Breast epithelium (tissue), 4 donors: ENCODE results near the gene MALRD1. TPM values are rescaled to one million over a fixed set of nuclear protein-coding genes. Genes with fewer than 3 reads are reported as not detected.
"Not testable (repeated sequence)": the region's sequence is repeated elsewhere in the genome, so short reads cannot be mapped to it uniquely, and the experiment has no call there.

Experiments
- DNase-seq, 2 donors: peaks; one replicate each; pipeline ENCODE4 v3.0.0-alpha.2; 2019; ENCODE audit warnings: low spot score in 2 of 2
- H3K27ac ChIP-seq, 2 donors: fragments of 200-600 bp; sonication (generic) in 1 of 2; one replicate each; pipeline ENCODE4 v1.5.1; 2016 to 2019; ENCODE audit warnings: mild to moderate bottlenecking in 1 of 2
- H3K27me3 ChIP-seq, 2 donors: fragments of 200-600 bp; sonication (generic) in 1 of 2; one replicate each; pipeline versions ENCODE4 v1.5.1 to v1.6.0; 2017 to 2019; ENCODE audit warnings: control low read depth in 1 of 2, mild to moderate bottlenecking in 1 of 2
- H3K36me3 ChIP-seq: fragments of 200-600 bp; one replicate; pipeline ENCODE4 v1.5.1; 2019
- H3K4me1 ChIP-seq, 2 donors: fragments of 200-600 bp; sonication (generic); one replicate each; pipeline ENCODE4 v1.5.1; 2016 to 2019; ENCODE audit warnings: control low read depth in 1 of 2
- H3K4me3 ChIP-seq, 3 donors: fragments of 200-600 bp; sonication (generic); 1 replicate in 2 of 3; 2 replicates in 1 of 3; pipeline ENCODE4 v1.5.1; 2016 to 2019; ENCODE audit warnings: mild to moderate bottlenecking in 3 of 3, moderate library complexity in 2 of 3
- H3K9me3 ChIP-seq, 2 donors: fragments of 200-600 bp; sonication (generic) in 1 of 2; one replicate each; pipeline ENCODE4 v1.5.1; 2016 to 2019; ENCODE audit warnings: control low read depth in 1 of 2
- POLR2A ChIP-seq: fragments of 450-650 bp; IDR thresholded peaks from one replicate; pipeline ENCODE4 v1.6.1; 2016; ENCODE audit warnings: antibody characterized with exemption, mild to moderate bottlenecking, moderate library complexity
- POLR2AphosphoS5 ChIP-seq, 3 donors: sonication (generic); formaldehyde crosslinking; IDR thresholded peaks; one replicate each; pipeline ENCODE4 v1.6.1; 2017; ENCODE audit warnings: antibody characterized with exemption in 3 of 3
- intact Hi-C: fragments of 100-400 bp; cut with DNase I; formaldehyde crosslinking; loops from one replicate; pipeline ENCODE4 v1.15.1; 2023; ENCODE audit warnings: low total_unique reads
- total RNA-seq, 3 donors: library from RNA; depleted of rRNA; stranded (reverse); fragments of >200 nt; gene quantifications; one replicate each; pipeline ENCODE4 v1.1.0, GENCODE V29; 2016
- TF ChIP-seq, protein P1 (sequence below), 3 donors: fragments of 450-650 bp; IDR thresholded peaks; one replicate each; pipeline ENCODE4 v1.5.1; 2016 to 2017; ENCODE audit warnings: antibody characterized with exemption in 3 of 3, mild to moderate bottlenecking in 3 of 3, moderate library complexity in 3 of 3

The MALRD1 gene
- total RNA-seq, 3 donors from 2014 or later, result 0.96 to 8.6 (median 2.6) TPM

DNA sequence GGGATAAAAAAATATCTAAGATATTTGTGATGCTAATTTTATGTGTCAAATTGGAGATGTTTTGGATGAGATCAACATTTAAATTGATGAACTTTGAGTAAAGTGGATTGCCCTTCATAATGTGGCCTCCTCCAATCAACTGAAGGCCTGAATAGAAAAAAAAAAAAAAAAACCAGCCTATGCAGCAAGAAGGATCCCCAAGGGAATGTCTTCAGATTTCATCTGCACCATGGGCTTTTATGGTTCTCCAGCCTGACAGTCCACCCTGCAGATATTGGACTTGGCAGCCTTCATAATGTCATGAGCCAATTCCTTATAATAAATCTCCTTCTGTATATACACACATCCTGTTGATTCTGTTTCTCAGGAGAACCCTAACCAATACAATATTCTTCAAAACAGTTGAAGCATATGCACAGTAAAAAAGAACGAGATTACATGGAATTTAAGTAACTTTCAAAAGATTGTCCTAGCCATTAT is 450.7 kb downstream of the MALRD1 start:
- H3K27ac ChIP-seq, result no peak overlapping the region
- no peaks in the 10 kb centered on the region for H3K27me3 ChIP-seq
- intact Hi-C loops, result loop anchor here (10.0 kb wide), 1 partner anchor 1205 kb away; no protein-coding TSS in a partner anchor
- H3K4me3 ChIP-seq, result no peak overlapping the region
- H3K36me3 ChIP-seq, result no peaks in the 10 kb centered on the region
- DNase-seq, result no peak
- H3K4me1 ChIP-seq, result no peaks in the 10 kb centered on the region
- no peaks in the 10 kb centered on the region for H3K9me3 ChIP-seq
- TF ChIP-seq, protein P1, sequence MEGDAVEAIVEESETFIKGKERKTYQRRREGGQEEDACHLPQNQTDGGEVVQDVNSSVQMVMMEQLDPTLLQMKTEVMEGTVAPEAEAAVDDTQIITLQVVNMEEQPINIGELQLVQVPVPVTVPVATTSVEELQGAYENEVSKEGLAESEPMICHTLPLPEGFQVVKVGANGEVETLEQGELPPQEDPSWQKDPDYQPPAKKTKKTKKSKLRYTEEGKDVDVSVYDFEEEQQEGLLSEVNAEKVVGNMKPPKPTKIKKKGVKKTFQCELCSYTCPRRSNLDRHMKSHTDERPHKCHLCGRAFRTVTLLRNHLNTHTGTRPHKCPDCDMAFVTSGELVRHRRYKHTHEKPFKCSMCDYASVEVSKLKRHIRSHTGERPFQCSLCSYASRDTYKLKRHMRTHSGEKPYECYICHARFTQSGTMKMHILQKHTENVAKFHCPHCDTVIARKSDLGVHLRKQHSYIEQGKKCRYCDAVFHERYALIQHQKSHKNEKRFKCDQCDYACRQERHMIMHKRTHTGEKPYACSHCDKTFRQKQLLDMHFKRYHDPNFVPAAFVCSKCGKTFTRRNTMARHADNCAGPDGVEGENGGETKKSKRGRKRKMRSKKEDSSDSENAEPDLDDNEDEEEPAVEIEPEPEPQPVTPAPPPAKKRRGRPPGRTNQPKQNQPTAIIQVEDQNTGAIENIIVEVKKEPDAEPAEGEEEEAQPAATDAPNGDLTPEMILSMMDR (IDR thresholded peaks at IDR 0.05), result no peak
- TF ChIP-seq POLR2AphosphoS5 (IDR thresholded peaks at IDR 0.05) (no peak), POLR2A (no peak)

DNA sequence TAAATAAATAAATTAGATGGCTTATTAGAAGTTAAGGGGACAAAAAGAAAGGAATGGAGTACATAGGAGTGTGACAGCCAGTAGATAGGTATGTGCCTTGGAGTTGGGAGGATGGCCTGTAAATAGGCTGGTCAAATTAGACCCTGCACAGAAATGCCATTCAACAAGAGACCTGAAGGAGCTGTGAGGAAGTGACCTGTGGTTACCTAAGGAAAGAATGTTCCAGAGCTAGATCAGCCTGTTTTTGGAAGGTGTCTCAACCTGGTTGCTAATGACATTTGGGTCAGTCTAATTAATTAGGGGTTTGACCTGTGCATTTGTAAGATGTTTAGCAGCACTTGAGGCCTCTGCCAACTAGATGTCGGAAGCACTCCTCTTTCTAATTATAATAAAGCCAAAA is 452.4 kb downstream of the MALRD1 start:
- DNase-seq, result no peak
- H3K27ac ChIP-seq, result peak overlapping the region in 1 of 2 donors; percentile 43
- no peaks in the 10 kb centered on the region for H3K27me3 ChIP-seq
- H3K9me3 ChIP-seq, result no peaks in the 10 kb centered on the region
- H3K36me3 ChIP-seq, result no peaks in the 10 kb centered on the region
- H3K4me3 ChIP-seq, result no peak overlapping the region
- no peaks in the 10 kb centered on the region for H3K4me1 ChIP-seq
- TF ChIP-seq, protein P1 (IDR thresholded peaks at IDR 0.05), result no peak
- TF ChIP-seq POLR2AphosphoS5 (IDR thresholded peaks at IDR 0.05), result no peak
- no peak for TF ChIP-seq POLR2A
- intact Hi-C loops, result no loop called here

DNA sequence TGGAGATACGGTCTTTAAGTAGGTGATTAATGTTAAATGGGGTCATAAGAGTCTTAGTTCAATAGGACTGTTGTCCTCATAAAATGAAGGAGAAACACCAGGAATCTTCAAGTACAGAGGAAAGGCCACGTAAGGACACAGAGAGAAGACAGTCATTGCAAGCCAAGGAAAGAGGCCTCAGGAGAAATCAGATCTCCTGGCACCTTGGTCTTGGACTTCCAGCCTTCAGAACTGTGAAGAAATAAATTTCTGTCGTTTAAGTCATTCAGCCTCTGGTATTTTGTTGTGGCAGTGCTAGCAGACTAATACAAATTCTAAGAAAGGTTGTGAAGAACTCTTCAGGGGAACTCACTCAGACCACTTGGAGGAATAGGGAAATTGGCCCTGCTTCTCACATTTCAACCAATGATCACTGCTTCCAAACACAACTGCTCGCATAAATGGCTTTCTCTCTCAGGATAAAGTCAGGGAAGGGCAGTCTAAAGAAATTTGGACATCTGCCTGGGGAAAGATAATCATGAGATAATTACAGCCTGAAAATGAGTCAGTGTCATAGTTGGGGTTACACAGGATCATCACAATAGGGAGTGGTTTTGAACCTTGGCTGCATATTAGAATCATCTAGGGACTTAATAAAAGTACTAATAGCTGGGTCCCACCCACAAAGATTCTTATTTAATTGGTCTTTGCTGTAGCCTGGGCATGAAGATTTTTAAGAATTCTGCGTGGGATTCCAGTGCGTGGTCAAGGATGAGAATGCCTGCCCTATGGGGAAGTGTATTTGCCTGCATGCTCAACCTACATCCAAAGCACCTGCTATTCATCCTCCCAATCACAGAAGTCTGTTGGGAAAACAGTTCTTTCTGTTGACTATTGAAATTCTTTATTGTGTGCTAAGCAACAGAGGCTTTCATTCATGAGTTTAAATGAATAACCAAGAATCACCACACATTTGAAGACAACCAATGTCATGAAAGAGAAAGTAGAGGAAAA is 457.0 kb downstream of the MALRD1 start:
- Histone ChIP-seq H3K9me3 (no peaks in the 10 kb centered on the region), H3K27me3 (no peaks in the 10 kb centered on the region), H3K4me1 (no peaks in the 10 kb centered on the region), H3K36me3 (no peaks in the 10 kb centered on the region), H3K27ac (no peak overlapping the region), H3K4me3 (no peak overlapping the region)
- no peak for TF ChIP-seq POLR2AphosphoS5 (IDR thresholded peaks at IDR 0.05)
- TF ChIP-seq POLR2A, result no peak
- TF ChIP-seq, protein P1 (IDR thresholded peaks at IDR 0.05), result no peak
- no peak for DNase-seq
- intact Hi-C loops, result no loop called here

DNA sequence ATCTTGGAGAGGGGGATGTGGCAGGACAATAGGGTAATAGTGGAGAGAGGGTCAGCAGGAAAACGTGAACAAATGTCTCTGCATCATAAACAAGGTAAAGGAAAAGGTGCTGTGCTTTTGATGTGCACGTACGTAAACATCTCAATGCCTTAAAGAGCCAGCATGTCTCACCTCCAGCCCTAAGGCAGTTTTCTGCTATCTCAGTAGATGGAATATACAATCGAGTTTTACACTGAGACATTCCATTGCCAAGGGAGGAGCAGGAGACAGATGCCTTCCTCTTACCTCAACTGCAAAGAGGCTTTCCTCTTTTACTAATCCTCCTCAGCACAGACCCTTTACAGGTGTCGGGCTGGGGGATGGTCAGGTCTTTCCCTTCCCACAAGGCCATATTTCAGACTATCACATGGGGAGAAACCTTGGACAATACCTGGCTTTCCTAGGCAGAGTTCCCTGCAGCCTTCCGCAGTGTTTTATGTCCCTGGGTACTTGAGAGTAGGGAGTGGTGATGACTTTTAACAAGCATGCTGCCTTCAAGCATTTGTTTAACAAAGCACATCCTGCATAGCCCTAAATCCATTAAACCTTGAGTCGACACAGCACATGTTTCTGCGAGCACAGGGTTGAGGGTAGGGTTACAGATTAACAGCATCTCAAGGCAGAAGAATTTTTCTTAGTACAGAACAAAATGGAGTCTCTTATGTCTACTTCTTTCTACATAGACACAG is 461.6 kb downstream of the MALRD1 start:
- H3K27me3 ChIP-seq, H3K36me3 ChIP-seq, DNase-seq, H3K27ac ChIP-seq, intact Hi-C loops, H3K4me1 ChIP-seq, H3K9me3 ChIP-seq, H3K4me3 ChIP-seq: not testable (repeated sequence)

DNA sequence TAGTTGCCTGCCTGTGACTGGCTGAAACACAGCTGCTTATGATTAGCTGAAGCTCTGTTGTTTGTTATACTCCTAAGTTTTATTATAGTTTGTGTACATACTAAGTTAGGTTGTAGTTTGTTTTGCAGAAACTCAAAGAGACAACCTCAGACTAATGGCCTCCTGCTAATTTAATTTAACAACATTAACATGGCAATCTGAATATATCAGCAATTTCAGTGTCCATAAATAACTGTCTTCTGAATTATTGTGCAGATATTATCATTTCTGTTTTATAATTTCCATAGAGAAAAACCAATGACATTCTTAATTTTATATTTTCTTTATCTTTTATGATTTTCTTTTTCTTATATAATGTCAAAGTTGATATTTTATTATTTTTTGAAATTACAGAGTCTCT is 469.5 kb downstream of the MALRD1 start:
- TF ChIP-seq POLR2AphosphoS5 (IDR thresholded peaks at IDR 0.05) (no peak), POLR2A (no peak)
- TF ChIP-seq, protein P1 (IDR thresholded peaks at IDR 0.05), result no peak
- no peak for DNase-seq
- Histone ChIP-seq H3K27me3 (no peaks in the 10 kb centered on the region), H3K27ac (no peak overlapping the region), H3K9me3 (peaks cover 0 to 17% of the 10 kb centered on the region in 2 donors), H3K4me1 (no peaks in the 10 kb centered on the region), H3K36me3 (no peaks in the 10 kb centered on the region), H3K4me3 (no peak overlapping the region)
- intact Hi-C loops, result no loop called here
